ENCODE data around the gene NT5DC3.

NT5DC3 gene

GRCh38 chr12:103768467-103769123 is 72.4 kb downstream of the NT5DC3 start:
- H3K27ac ChIP-seq = no peak overlapping the region
- no peak for TF ChIP-seq CTCF (IDR thresholded peaks at IDR 0.05)
- no peak overlapping the region for H3K4me3 ChIP-seq
- no peak for DNase-seq (ENCODE audit: low spot score)

GRCh38 chr12:103766028-103766427 is 75.0 kb downstream of the NT5DC3 start:
- H3K27ac ChIP-seq = no peak overlapping the region
- no peak for DNase-seq (ENCODE audit: low spot score)
- H3K4me3 ChIP-seq = no peak overlapping the region
- TF ChIP-seq CTCF (IDR thresholded peaks at IDR 0.05) = no peak

- Histone ChIP-seq H3K4me3 (no peak overlapping the region), H3K27ac (no peak overlapping the region)
- no peak for DNase-seq (ENCODE audit: low spot score)
- TF ChIP-seq CTCF (IDR thresholded peaks at IDR 0.05) = no peak
These were observed 75.7 kb downstream of the NT5DC3 start for GRCh38 chr12:103765322-103765721.

- no peak for TF ChIP-seq CTCF (IDR thresholded peaks at IDR 0.05)
- Histone ChIP-seq H3K27ac (no peak overlapping the region), H3K4me3 (no peak overlapping the region)
- no peak for DNase-seq (ENCODE audit: low spot score)
These were observed 78.6 kb downstream of the NT5DC3 start for GRCh38 chr12:103762473-103762872.

- DNase-seq (ENCODE audit: low spot score) = no peak
- no peak for TF ChIP-seq CTCF (IDR thresholded peaks at IDR 0.05)
- no peak overlapping the region for H3K27ac ChIP-seq
These were observed 82.5 kb downstream of the NT5DC3 start for GRCh38 chr12:103758310-103759089.

GRCh38 chr12:103757248-103757647 is 83.8 kb downstream of the NT5DC3 start:
- H3K27ac ChIP-seq = no peak overlapping the region
- no peak for DNase-seq (ENCODE audit: low spot score)

More at GRCh38 chr12:103758310-103759089, 82.5 kb downstream of the NT5DC3 start:
- H3K4me3 ChIP-seq = no peak overlapping the region

More at GRCh38 chr12:103757248-103757647, 83.8 kb downstream of the NT5DC3 start:
- no peak for TF ChIP-seq CTCF (IDR thresholded peaks at IDR 0.05)
- no peak overlapping the region for H3K4me3 ChIP-seq
